Caco-2 (cell line): Measurements from ENCODE around the gene ARMC5. TPM values are rescaled to one million over a fixed set of nuclear protein-coding genes. Genes with fewer than 3 reads are reported as not detected.

Experiments used
- BruUV-seq: library from RNA; stranded (reverse); fragments of 400-500 nt; replicated peaks from 2 replicates; lab custom pipeline; 2021; lab: Mats Ljungman, UMichigan
- CTCF ChIA-PET: fragments of 300-600 bp; sonication (Branson Sonifier 250); formaldehyde crosslinking; loops from one replicate; lab custom pipeline; 2022; ENCODE audit warnings: antibody characterized with exemption; lab: Charles Lee
- POLR2A ChIA-PET: fragments of 300-600 bp; sonication (Branson Sonifier 250); formaldehyde crosslinking; loops from one replicate; lab custom pipeline; 2022; ENCODE audit warnings: antibody characterized with exemption; lab: Charles Lee
- DNase-seq, 2 experiments: peaks; one replicate each; pipeline versions ENCODE4 v3.0.0 to v3.0.0-alpha.2; 2020 to 2022
- H3K27me3 ChIP-seq: replicated peaks from 2 replicates; pipeline ENCODE4 v1.6.0; 2011; ENCODE audit warnings: low read length; ENCODE audit not compliant: control insufficient read depth, insufficient read depth
- H3K36me3 ChIP-seq: 2 replicates; pipeline ENCODE4 v1.5.1; 2011; ENCODE audit warnings: low read length; ENCODE audit not compliant: control insufficient read depth, insufficient read depth
- H3K4me1 ChIP-seq: fragments of 250-450 bp; sonication (Bioruptor Pico); 2 replicates; pipeline ENCODE4 v1.5.1; 2020; ENCODE audit warnings: mild to moderate bottlenecking
- H3K4me3 ChIP-seq: 2 replicates; pipeline ENCODE4 v1.5.1; 2011; ENCODE audit warnings: low read depth, mild to moderate bottlenecking, control low read depth, low read length
- H3K9me3 ChIP-seq: fragments of 250-450 bp; sonication (Bioruptor Pico); 2 replicates; pipeline ENCODE4 v1.5.1; 2020; ENCODE audit warnings: mild to moderate bottlenecking, moderate library complexity
- H3K27ac Mint-ChIP-seq: one replicate; pipeline ENCODE4 v1.8.0; 2022; ENCODE audit warnings: mixed read lengths; ENCODE audit not compliant: unreplicated experiment
- H3K27me3 Mint-ChIP-seq: one replicate; pipeline ENCODE4 v1.8.0; 2022; ENCODE audit warnings: mixed read lengths; ENCODE audit not compliant: insufficient read depth, unreplicated experiment
- H3K36me3 Mint-ChIP-seq: one replicate; pipeline ENCODE4 v1.8.0; 2022; ENCODE audit warnings: mild to moderate bottlenecking, mixed read lengths; ENCODE audit not compliant: insufficient read depth, unreplicated experiment
- H3K4me1 Mint-ChIP-seq: one replicate; pipeline ENCODE4 v1.8.0; 2022; ENCODE audit warnings: low read depth, mixed read lengths; ENCODE audit not compliant: unreplicated experiment
- H3K4me3 Mint-ChIP-seq: one replicate; pipeline ENCODE4 v1.8.0; 2022; ENCODE audit warnings: mild to moderate bottlenecking, moderate library complexity, mixed read lengths; ENCODE audit not compliant: unreplicated experiment
- H3K9me3 Mint-ChIP-seq: one replicate; pipeline ENCODE4 v1.8.0; 2022; ENCODE audit warnings: mixed read lengths; ENCODE audit not compliant: unreplicated experiment
- intact Hi-C: fragments of 100-400 bp; cut with micrococcal nuclease; formaldehyde crosslinking; loops from one replicate; pipeline ENCODE4 v1.10.0; 2022; ENCODE audit not compliant: unreplicated experiment
- total RNA-seq: library from RNA; stranded (reverse); gene quantifications from 2 replicates; pipeline ENCODE4 v1.2.3, GENCODE V29; 2022
- TF ChIP-seq, protein P1 (sequence below), 2 experiments: fragments of 200-600 bp in 1 of 2; IDR thresholded peaks; 1 replicate in 1 of 2; 2 replicates in 1 of 2; pipeline versions ENCODE4 v1.5.1 to v1.8.0; 2011 to 2022; ENCODE audit warnings: antibody characterized with exemption in 1 of 2, control low read depth in 1 of 2, inconsistent platforms in 1 of 2, low read depth in 1 of 2, low read length in 1 of 2, mild to moderate bottlenecking in 1 of 2, moderate library complexity in 1 of 2; ENCODE audit not compliant: insufficient read depth in 1 of 2, severe bottlenecking in 1 of 2, unreplicated experiment in 1 of 2

The ARMC5 gene
- total RNA-seq, 1 experiment from 2014 or later, result 10.2 TPM

DNA sequence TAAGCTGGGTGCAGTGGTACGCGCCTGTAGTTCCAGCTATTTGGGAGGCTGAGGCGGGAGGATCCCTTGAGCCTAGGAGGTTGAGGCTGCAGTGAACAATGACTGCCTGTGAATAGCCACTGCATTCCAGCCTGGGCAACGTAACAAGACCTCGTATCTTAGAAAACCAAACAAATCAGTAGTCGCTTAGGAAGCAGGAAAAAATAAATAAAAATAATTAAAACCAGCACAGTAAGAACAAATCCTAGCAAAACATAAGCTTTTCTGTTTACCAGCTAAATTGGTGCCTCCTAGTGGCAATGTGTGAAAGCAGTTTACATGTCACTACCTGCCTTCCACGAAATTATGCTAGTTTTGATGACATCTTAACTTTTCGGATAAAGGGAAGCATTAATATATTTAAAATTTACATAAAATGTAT, 1.3 kb downstream of the ARMC5 start:
- Histone ChIP-seq H3K27me3 (no peaks in the 10 kb centered on the region), H3K4me1 (peaks cover 13% of the 10 kb centered on the region; the same call in 1 of the 2 replicates), H3K36me3 (peaks cover 1% of the 10 kb centered on the region; the same call in 1 of the 2 replicates), H3K9me3 (no peaks in the 10 kb centered on the region), H3K4me3 (peak overlapping the region; percentile 50)
- ChIA-PET POLR2A (interaction anchor here (2.0 to 3.5 kb wide), 3 partner anchors 17 to 343 kb away, joined by 9 to 30 read pairs (median 12); partner anchors contain the start of gene KAT8), CTCF (interaction anchor here (0.7 to 4.3 kb wide), 6 partner anchors 9 to 506 kb away, joined by 3 to 33 read pairs (median 4); partner anchors contain the start of gene ZNF843)
- TF ChIP-seq, protein P1, sequence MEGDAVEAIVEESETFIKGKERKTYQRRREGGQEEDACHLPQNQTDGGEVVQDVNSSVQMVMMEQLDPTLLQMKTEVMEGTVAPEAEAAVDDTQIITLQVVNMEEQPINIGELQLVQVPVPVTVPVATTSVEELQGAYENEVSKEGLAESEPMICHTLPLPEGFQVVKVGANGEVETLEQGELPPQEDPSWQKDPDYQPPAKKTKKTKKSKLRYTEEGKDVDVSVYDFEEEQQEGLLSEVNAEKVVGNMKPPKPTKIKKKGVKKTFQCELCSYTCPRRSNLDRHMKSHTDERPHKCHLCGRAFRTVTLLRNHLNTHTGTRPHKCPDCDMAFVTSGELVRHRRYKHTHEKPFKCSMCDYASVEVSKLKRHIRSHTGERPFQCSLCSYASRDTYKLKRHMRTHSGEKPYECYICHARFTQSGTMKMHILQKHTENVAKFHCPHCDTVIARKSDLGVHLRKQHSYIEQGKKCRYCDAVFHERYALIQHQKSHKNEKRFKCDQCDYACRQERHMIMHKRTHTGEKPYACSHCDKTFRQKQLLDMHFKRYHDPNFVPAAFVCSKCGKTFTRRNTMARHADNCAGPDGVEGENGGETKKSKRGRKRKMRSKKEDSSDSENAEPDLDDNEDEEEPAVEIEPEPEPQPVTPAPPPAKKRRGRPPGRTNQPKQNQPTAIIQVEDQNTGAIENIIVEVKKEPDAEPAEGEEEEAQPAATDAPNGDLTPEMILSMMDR (IDR thresholded peaks at IDR 0.05; ENCODE audit: insufficient read depth in 1 of 2, low read depth in 1 of 2, low read length in 1 of 2, severe bottlenecking in 1 of 2, unreplicated experiment in 1 of 2), result peak; percentile 28 to 63
- Mint-ChIP-seq H3K9me3 (no peaks in the 10 kb centered on the region), H3K36me3 (peaks cover 37% of the 10 kb centered on the region), H3K27ac (peak overlapping the region; percentile 85), H3K4me1 (peaks cover 6% of the 10 kb centered on the region), H3K27me3 (no peaks in the 10 kb centered on the region), H3K4me3 (peak overlapping the region; percentile 79)
- BruUV-seq, result TSS peak; percentile 58
- intact Hi-C loops, result no loop called here
- DNase-seq, result no peak

DNA sequence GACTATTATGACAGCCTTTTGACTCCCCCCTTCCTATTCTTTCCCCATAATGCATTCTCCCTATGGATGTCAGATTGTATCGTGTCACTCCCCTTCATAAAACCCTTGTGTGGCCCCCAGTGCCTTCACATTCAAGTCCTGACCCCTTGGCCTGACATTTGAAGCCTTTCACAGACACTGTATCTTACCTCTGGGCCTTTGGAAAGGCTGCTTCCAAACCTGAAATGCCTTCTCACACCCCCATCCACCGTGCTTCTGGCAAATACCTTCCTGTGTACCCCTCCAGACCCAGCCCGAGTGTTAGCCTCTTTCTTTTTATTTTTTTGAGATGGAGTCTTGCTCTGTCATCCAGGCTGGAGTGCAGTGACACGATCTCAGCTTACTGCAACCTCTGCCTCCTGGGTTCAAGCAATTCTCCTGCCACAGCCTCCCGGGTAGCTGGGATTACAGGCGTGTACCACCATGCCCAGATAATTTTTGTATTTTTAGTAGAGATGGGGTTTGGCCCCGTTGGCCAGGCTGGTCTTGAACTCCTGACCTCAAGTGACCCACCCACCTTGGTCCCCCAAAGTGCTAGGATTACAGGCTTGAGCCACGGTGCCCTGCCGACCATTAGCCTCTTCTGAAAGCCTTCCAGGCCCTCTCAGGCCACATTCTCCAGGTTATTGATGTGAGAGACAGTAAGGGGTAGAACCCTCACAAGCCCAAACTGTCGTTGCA, 2.1 kb downstream of the ARMC5 start:
- no peak overlapping the region for H3K4me3 Mint-ChIP-seq
- peaks cover 6% of the 10 kb centered on the region for H3K4me1 Mint-ChIP-seq
- POLR2A ChIA-PET, result interaction anchor here (2.0 to 3.5 kb wide), 3 partner anchors 16 to 344 kb away, joined by 9 to 30 read pairs (median 12); partner anchors contain the start of gene KAT8
- no peak for DNase-seq
- intact Hi-C loops, result no loop called here
- TF ChIP-seq, protein P1 (IDR thresholded peaks at IDR 0.05; ENCODE audit: insufficient read depth in 1 of 2, low read depth in 1 of 2, low read length in 1 of 2, severe bottlenecking in 1 of 2, unreplicated experiment in 1 of 2), result no peak
- H3K27me3 Mint-ChIP-seq, result no peaks in the 10 kb centered on the region
- BruUV-seq, result no TSS peak
- no peak overlapping the region for H3K27ac Mint-ChIP-seq
- no peak overlapping the region for H3K4me3 ChIP-seq
- no peaks in the 10 kb centered on the region for H3K27me3 ChIP-seq
- no peaks in the 10 kb centered on the region for H3K9me3 Mint-ChIP-seq
- peaks cover 1% of the 10 kb centered on the region; the same call in 1 of the 2 replicates for H3K36me3 ChIP-seq
- no peaks in the 10 kb centered on the region for H3K9me3 ChIP-seq
- CTCF ChIA-PET, result interaction anchor here (1.1 to 4.3 kb wide), 3 partner anchors 13 to 19 kb away, joined by 3 to 33 read pairs (median 6); partner anchors contain the start of gene ZNF843
- peaks cover 38% of the 10 kb centered on the region for H3K36me3 Mint-ChIP-seq
- H3K4me1 ChIP-seq, result peaks cover 13% of the 10 kb centered on the region; the same call in 1 of the 2 replicates

DNA sequence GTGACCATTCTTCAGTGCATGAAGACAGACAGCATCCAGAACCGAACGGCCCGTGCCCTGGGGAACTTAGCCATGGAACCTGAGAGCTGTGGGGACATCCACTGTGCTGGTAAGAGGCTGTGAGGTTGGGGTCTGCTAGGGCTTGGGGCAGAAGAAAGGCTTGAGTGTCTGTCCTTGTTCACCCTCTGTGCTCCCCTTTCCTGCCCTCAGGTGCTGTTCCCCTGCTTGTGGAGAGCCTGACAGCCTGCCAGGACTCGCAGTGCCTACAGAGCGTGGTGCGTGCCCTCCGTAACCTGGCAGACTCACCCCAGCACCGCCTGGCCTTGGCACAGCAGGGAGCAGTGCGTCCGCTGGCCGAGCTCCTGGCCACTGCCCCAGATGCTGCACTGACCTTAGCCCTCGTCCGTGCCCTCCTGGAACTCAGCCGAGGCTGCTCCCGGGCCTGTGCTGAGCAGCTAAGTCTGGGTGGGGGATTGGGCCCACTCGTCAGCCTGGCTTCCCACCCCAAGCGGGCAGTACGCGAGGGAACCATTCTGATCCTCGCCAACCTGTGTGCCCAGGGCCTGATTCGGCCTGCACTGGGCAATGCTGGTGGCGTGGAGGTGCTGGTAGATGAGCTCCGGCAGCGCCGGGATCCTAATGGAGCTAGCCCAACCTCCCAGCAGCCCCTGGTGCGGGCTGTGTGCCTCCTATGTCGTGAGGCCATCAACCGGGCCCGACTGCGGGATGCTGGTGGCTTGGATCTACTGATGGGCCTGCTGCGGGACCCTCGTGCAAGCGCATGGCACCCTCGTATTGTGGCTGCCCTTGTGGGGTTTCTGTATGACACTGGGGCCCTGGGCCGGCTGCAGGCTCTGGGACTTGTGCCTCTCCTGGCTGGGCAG, 2.9 kb downstream of the ARMC5 start:
- Mint-ChIP-seq H3K4me1 (peaks cover 6% of the 10 kb centered on the region), H3K36me3 (peaks cover 38% of the 10 kb centered on the region), H3K27ac (no peak overlapping the region), H3K9me3 (no peaks in the 10 kb centered on the region), H3K4me3 (no peak overlapping the region), H3K27me3 (no peaks in the 10 kb centered on the region)
- ChIA-PET POLR2A (no interaction called here), CTCF (no interaction called here)
- Histone ChIP-seq H3K4me3 (no peak overlapping the region), H3K9me3 (no peaks in the 10 kb centered on the region), H3K4me1 (peaks cover 13% of the 10 kb centered on the region; the same call in 1 of the 2 replicates), H3K27me3 (no peaks in the 10 kb centered on the region), H3K36me3 (peaks cover 1% of the 10 kb centered on the region; the same call in 1 of the 2 replicates)
- TF ChIP-seq, protein P1 (IDR thresholded peaks at IDR 0.05; ENCODE audit: insufficient read depth in 1 of 2, low read depth in 1 of 2, low read length in 1 of 2, severe bottlenecking in 1 of 2, unreplicated experiment in 1 of 2), result no peak
- no TSS peak for BruUV-seq
- DNase-seq, result no peak
- intact Hi-C loops, result no loop called here
